SKM-1 treated with dmso at 0.1 percent for 144 hours (cell line): ENCODE results near the gene FMO1.
A peak's percentile ranks its signal among the peaks of the same experiment; 100 is the strongest.
"Not testable (repeated sequence)": the region's sequence is repeated elsewhere in the genome, so short reads cannot be mapped to it uniquely, and the experiment has no call there.

Experiments
- DNase-seq: peaks from one replicate; lab custom pipeline; 2025; ENCODE audit not compliant: unreplicated experiment; lab: John Stamatoyannopoulos, UW

FMO1 gene

DNA sequence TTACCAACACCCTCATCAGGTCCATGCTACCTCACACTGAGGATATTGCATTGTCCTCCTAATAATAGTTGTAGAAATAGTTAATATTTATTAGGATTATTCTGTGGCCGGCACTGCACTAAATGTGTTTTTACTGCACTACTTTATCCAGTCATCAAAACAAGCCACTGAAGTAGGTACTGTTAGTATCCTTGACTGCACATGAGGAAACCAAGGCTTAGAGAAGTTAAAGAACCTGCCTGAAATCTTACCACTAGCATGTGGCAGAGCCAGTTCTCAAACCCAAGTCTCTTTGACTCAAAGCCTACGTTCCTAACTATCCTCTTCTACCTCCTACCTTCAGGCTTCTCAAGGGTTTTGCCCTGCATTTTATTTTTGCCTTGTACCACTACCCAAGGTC, 30.9 kb downstream of the FMO1 start:
- DNase-seq, result no peak

DNA sequence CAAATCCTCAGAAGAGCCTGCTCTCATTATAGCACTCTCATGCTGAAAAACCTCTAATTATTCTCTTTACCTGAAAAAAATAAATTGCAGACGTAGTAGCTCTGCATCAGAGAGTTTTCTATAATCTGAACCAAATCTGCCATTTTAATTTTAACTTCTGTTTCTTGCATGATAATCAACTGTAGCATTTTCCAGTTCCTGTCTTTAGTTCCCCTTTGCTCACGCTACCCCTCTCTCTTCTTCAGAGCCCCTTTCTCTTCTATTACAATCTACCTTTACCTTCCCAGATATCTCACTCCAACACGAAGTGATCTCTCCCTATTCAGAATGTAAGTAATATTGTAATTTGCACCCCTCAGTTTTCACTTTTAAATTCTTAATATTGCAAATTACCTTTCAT, 31.4 kb downstream of the FMO1 start:
- no peak for DNase-seq

DNA sequence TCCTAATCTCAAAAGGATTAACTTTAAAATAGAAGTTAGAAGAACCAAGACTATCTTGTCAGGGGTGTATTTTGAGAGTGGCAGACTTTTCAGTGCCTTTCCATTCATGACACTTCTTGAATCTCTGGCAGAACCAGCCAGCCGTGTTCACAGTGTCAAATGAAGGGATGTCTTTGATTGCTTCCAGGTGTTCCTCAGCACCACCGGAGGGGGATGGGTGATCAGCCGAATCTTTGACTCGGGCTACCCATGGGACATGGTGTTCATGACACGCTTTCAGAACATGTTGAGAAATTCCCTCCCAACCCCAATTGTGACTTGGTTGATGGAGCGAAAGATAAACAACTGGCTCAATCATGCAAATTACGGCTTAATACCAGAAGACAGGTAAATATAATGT, 32.3 kb downstream of the FMO1 start:
- no peak for DNase-seq

DNA sequence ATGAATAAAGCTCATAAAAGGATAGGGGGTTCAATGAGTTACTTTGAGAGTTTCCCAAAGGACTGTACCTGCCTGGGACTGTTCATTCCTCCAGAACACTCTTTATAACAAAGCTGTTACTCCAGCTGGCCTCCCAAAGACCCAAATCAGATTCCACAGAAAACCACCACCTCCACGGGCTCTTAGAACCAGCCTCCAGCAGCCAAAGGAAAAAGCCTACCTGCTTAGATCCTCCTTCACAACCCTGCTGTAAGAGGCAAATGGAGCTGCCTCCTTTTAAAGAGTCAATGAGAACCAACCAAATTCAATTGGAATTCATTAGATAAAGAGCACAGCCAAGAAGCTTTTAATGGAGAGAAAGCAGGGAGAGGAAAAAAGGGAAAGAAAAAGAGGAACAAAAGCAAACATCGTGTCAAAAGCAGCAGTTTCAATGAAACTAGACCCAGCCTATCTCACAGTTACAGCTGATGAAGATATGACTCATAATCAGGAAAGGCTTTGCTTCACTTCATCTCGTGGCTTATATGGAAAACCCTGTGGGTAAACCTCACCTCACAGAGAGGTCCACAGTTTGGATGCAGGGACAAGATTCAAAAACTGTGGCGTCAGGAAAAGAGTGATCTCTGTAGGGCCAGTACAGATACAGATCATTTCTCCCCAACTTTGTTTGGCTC, 37.9 kb downstream of the FMO1 start:
- DNase-seq, result peak; percentile 30

DNA sequence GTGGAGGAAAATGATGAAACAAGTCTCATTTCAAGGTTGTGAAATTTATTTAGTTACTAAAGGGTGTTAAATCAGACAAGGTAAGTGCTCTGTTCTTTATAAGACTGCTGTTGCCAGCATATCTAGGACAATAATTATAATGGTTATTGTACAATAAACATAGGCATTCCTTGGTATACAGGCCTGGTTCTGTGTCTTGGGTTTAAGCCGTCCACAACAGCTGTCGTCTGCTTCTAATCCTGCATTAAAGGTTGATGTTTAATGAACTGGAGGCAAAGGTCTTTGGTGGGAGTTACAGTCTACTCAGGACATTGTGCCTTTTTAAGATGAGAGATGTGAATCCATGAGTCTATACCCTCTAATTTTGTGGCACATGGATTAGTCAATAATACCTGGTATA, 42.3 kb downstream of the FMO1 start:
- no peak for DNase-seq

DNA sequence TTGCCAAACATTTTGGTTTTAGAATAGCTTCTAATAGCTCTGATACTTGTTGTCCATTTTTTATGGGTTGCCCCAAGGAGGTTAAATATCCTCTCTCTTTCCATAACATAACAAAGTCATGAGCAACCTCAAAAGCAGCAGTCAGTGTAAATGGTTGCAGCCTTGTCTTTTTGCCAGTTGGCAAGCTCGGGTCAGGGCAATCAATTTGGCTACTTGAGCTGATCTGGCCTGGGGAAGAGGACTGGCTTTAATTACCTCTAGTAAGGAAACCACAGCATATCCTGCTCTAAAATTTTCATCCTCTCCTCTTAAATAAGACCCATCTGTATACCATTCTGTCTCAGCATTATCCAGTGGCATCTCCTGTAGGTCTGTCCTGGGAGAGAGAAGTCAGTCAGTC, 44.5 kb downstream of the FMO1 start:
- no peak for DNase-seq

DNA sequence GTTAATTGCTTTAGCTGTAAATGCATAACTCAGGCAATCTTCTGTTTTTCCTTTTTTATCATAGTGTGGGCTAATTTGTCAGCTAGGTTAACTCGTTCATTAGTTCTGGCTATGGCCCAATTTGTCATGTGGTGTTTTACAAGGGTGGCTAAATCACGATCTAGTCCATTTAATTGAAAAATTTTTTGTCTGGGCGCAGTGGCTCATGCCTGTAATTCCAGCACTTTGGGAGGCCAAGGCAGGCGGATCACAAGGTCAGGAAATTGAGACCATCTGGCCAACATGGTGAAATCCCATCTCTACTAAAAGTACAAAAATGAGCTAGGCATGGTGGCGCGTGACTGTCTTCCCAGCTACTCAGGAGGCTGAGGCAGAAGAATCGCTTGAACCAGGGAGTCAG, 47.1 kb downstream of the FMO1 start:
- DNase-seq, result not testable (repeated sequence)

DNA sequence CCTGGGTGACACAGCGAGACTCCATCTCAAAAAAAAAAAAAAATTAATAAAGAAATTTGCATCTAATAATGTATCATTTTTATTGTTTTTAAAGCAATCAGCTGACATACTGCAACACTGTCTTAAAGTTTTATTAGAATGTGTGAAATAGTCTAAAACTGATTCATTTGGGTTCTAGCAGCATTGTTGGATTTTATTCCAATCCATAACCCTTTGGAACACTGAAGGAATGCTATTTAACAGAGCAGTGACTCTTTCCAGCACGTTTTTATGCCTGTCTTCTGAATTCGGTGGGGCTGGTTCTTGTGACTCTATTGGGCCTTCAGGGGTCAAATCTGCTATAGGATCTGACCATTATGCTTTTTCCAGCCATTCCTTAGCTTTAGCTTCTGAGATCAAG, 47.5 kb downstream of the FMO1 start:
- no peak for DNase-seq

DNA sequence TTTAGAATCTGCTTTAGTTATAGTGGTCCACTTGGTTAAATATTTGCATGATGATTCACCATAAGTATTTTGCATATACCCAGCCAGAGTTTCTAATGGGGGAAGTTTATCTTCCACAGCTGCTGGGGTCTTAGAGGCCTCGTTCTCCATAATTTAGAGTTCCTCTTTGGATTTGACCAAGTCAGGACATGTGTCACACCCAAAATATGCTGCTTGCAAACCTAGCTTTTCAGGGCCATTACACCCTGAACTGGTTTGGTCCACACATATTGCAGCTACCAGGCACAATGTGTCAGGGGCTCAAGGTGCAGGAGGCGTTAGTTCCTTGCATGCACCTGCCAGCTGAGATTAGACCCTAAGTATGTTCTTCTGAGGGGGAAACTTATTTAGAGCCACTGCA, 48.6 kb downstream of the FMO1 start:
- DNase-seq, result no peak

DNA sequence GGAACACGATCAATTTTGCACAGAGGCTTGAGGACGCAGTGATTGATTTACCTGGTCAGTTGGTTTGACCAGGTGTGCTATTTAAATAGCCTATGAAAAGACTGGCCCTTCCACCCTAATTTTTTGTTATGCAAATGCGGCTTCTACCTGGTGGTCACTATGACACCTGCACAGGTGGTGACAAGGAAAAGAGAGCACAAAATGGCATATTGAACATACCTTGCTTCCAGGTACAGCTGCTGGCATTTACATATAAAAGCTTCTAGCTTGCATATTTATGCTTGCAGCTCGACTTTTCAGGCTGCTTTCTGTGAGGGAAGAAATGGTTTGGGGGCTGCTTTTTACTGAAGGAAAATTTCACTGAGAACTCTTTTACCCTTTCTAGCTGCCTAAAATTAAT, 50.4 kb downstream of the FMO1 start:
- no peak for DNase-seq

DNA sequence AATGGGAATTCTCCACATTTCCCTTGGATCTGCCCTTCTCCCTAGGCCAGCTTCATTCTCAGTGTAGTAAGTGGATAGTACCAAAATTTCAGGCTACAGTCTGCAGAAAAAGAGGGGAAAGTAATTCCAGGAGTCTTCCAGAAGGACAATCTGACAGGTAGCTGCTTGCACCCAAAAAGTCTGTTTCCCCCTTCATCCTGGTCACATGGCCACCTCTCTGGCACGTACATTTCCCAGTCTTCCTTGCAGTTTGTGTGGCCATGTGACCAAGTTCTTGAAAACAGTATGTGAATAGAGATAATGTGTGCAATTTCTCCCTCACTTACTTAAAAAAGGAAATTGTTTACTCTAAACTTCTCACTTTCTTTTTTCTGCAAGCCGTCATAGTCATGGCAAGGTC, 51.0 kb downstream of the FMO1 start:
- DNase-seq, result no peak

DNA sequence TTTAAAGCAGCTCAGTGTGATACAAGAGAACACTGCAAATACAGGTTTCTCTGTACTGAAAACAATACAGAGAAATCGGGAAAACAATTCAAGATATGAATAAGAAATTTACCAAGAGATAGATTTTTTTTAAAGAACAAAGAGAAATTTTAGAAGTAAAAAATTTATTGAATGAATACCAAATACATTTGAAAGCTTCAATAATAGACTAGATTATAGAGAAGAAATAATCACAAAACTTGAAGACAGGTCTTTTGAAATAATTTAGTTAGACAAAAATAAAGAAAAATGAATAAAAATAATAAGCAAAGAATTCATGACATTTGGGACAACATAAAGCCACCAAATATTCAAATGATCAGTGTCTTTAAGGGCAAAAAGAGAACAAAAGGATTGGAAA, 52.1 kb downstream of the FMO1 start:
- DNase-seq, result no peak

DNA sequence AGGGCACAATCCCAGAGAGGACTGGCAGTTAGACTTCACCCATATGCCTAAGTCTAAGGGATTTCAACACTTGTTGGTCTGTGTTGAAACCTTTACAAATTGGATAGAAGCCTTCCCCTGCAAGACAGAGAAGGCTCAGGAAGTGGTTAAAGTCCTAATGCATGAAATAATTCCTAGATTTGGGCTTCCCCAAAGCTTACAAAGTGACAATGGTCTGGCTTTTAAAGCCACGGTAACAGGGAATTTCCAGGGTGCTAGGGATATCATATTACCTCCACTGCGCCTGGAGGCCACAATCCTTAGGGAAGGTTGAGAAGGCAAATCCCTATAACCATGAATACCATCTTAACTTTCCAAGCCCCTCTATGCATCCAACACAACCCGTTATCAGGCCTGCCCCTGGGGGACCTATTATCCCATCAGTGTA, 62.4 kb downstream of the FMO1 start:
- DNase-seq, result peak; percentile 30

DNA sequence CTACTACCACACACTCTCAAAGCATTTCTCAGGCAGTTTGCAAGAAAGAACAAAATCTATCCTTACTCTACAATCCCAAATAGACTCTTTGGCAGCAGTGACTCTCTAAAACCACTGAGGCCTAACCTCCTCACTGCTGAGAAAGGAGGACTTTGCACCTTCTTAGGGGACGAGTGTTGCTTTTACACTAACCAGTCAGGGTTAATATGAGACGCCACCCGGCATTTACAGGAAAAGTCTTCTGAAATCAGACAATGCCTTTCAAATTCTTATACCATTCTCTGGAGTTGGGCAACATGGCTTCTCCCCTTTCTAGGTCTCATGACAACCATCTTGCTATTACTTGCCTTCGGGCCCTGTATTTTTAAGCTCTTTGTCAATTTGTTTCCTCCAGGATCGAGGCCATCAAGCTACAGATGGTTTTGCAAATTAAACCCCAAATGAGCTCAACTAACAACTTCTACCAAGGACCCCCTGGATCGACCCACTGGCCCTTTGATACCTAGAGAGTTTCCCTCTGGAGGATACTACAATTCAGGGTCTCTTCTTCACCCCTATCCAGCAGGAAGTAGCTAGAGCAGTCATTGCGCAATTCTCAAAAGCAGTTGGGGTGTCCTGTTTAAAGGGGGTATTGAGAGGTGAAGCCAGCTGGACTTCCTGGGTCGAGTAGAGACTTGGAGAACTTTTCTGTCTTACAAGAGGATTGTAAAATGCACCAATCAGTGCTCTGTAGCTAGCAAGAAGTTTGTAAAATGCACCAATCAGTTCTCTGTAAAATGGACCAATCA, 63.7 kb downstream of the FMO1 start:
- no peak for DNase-seq

DNA sequence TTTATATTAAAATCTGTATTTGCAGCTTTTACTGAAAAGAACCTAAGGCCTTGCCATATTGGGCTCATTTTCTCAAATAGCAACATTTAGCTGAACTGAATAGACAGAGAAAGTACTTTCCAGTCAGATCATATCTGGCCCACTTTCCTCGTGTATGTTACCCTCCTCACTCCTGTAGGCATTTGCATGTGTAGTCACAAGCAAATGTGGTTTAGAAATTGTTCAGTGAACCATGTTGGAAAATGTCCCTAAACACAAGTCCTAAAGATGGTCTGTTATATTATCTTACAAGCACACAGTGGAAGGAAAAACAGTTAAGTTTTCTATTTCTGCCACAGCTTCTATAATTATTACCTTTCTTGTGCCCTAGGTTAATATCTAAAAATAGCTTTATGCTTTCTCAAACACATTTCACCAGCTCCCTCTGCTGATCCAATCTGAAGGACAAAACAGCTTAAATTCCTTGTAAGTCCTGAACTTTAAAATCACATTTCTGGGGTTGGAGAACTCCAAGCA, 65.1 kb downstream of the FMO1 start:
- DNase-seq, result no peak

DNA sequence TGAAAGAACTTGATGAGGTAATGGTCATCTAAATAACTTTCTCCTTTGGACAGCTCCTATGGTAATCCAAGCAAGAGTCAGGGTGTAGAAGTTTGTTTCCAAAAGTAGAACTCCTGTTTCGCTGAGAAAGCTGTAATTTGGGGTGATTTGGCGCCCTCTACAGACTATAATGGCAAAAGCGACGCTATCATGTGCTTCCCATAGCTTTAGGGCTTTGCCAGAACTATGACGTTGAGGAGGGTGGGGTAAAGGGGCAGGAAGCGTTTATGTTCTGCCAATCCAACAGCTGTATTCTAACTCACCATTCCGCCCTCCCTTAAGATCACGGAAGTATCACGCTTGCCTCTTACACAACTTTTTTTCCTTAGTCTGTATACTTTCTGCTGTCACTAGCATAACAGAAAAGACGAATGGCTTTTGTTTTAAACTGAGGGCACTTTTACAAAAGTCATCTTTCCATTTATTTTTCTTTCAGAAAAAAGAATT, 65.6 kb downstream of the FMO1 start, which contains the start of gene FMO4:
TSS of gene FMO4 (plus strand) at position 349 of the 486 bp plus-strand sequence. CDS start 5,643 bp downstream, outside the sequence.
- DNase-seq, result peak; percentile 100

DNA sequence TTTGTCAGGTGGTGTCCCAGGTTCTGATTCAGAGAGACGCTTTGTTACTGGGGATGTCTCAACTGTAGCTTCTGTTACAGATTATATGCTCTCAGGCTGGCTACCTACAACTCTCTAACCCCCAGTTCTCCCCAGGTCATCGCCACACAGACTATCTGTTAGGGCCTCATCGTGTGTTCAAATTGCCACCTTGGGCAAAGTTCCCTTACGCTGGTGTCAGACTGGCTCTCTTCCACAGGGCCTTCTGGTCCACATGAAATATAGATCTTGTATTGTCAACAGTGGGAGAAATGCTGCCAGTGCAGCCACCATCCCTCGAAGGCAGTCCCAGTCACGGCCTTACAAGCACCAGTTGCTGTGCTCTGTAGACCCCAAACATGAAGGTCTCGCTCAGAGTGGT, 81.0 kb downstream of the FMO1 start:
- no peak for DNase-seq

DNA sequence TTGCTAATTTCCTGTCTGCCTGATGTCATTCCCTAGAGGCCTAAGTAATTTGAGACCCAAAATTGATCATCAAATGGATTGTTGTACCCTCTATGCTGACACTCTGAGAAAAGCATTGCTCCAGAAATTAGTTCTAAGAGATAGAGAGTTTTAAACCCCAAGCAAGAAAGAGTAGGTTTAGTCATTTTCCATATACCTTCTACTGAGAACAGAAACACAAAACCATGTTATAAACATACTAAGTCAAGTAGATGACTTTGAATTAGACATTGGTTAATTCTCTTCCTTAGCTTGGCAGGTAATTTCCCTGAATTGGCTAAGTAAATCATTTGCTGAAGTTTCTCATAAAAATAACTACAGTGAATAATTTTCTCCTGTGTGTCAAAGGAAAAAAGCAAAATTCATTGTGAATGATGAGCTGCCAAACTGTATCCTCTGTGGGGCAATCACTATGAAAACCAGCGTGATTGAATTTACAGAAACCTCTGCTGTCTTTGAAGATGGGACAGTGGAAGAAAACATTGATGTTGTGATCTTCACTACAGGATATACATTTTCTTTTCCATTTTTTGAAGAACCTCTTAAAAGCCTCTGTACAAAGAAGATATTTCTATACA, 85.8 kb downstream of the FMO1 start:
- no peak for DNase-seq
